ENCODE data around the gene EMC1.
"Not testable (repeated sequence)": the region's sequence is repeated elsewhere in the genome, so short reads cannot be mapped to it uniquely, and the experiment has no call there.

The EMC1 gene

GRCh38 chr1:19251305-19252196 is at the start of gene EMC1, which contains the start of gene MRTO4:
TSS of gene EMC1 (minus strand) at chr1:19251524. CDS start at chr1:19251509, 15 bp downstream.
TSS of gene MRTO4 (plus strand) at chr1:19251805. CDS start at chr1:19251836, 31 bp downstream.
- peak; percentile 95 for DNase-seq (ENCODE audit: low spot score)

DNA sequence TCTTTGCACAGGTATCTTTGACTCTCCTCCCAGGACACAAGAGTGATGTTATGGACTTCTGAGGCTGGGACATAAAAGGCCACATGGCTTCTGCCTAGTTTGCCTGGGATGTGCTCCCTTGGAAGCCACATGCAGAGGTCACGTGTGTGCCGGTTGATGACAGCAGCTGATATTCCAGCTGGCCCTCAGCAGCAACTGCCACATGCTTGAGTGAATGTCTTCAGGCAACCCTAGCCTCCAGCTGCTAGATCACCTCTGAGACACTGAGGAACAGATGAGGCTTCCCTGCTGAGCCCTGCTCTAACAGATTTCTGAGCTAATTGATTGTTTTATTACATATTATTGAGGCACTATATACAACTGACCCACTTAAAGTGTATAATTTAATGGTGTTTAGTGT is 48.9 kb upstream of the EMC1 start:
- DNase-seq (ENCODE audit: low spot score): no peak

- DNase-seq (ENCODE audit: low spot score): no peak
These were observed 43.3 kb upstream of the EMC1 start for GRCh38 chr1:19294638-19295037.

GRCh38 chr1:19289244-19289643 is 37.9 kb upstream of the EMC1 start:
- DNase-seq (ENCODE audit: low spot score): no peak

DNA sequence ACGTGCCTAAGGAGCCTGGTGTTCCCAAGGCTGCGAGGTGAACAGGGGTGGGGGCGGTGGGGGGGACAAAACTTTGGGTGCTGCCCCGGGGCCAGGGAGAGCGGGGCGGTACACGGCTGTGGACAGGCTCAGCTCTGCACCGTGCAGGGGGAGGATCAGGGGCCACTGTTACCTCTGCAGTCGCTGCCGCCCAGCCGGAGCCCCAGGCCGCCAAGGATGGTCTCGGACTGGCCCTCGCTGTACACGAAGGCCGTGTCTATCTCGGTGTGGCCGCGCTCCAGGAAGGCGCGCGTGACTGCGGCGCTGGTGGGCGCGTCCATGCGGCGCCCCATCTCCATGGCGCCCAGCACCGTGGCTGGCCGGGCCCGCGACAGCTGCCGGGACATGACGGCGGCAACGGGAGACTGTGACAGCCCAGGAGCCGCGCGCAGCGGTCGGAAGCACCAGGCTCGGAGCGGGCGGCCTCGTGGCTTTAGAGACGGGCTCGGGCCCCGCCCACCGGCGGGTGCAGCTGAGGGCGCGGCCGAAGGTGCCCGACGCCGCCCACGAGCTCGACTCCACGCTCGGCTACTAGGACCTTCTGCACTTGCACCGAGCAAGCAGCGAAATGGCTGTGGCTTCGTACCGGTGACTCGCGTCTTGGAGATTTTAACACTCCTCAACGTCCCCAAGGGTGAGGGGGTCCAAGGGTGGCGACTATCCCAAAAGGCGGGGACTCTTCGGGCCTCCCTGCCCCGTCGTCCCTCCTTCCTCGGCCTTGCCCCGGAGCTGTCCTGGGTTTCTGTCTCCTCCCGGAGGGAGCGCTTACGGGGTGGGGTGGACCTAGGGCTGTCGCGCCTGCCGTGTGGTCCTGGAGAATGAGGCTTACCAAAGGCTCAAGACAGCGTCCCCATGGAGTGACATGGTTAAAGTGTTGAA is 37.3 kb upstream of the EMC1 start, which contains the start of gene AKR7A3:
AKR7A3 (minus strand) TSS at position 447 of the 918 bp plus-strand sequence; CDS start at position 386, 61 bp downstream.
- DNase-seq (ENCODE audit: low spot score): peak; percentile 64

DNA sequence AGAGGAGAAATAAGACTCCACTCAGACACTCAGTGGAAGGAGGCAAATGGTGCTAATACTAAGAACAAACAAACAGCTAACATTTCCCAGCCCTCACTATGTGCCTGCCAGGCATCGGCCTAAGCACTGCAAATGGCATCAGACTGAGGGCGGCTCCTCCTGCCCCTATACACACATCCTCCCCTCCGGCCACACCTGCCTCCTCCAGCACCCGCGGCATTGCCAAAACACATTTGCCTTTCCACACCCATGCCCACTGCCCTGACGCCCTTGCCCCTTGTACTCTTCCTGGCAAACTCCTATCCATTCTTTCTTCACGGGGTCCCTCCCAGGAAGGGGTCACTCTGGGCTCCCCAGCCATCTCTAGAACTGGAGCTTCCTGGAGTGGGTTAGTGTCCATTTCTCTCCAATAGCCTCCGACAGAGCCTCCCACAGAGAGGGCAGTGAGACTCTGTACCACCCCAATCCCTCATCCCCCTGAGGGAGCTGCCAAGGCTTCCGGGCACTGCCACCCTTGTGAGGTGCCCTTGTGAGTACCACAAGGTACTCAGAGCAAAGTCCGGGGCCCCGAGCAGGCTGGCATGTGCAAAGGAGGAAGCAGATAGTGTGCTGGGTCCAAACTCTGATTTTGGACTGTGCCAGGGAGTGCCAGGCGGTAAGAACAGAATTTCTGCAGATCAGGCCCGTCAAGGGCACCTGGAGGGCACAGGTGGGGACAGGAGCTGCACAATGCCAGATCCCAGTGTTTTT is 36.3 kb upstream of the EMC1 start:
- DNase-seq (ENCODE audit: low spot score): no peak

DNA sequence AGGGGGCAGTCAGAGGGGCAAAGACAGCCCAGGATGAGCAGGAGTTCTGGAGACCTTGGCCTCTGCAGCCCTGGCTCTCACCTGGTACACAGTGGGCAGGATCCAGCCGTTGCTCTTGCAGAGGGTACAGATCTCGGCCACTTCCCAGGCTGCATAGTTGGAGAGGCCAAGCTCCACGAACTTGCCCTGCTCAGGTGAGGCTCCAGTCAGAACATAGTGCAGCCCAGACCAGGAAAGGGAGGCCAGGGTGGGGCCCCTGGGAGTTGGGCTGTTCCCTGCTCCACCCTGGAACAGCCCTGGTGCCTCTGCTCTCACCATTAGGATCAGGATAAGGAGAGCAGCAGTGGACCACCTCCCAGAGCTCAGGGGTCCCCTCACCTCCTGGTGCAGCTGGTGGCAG is 34.5 kb upstream of the EMC1 start:
- not testable (repeated sequence) for DNase-seq (ENCODE audit: low spot score)

DNA sequence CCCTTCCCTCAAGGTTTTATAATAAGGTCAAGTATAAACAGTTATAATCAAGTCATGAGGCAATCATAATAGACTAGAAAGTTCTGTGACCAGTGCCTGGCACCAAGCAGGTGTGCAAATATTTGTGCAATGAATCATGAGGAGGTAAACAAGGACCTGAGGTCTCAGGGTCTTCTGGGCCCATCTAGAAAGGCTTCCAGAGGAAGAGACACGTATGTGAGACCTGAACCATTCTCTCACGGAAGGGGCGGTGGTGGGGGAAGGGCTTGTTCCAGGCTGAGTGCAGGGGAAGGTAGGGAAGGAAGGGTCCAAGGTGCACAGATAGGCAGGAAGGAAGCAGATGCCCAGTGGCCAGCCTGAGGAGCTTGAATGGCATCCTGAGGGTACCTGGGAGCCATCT is 34.0 kb upstream of the EMC1 start:
- not testable (repeated sequence) for DNase-seq (ENCODE audit: low spot score)

GRCh38 chr1:19284881-19285280 is 33.6 kb upstream of the EMC1 start:
- no peak for DNase-seq (ENCODE audit: low spot score)

DNA sequence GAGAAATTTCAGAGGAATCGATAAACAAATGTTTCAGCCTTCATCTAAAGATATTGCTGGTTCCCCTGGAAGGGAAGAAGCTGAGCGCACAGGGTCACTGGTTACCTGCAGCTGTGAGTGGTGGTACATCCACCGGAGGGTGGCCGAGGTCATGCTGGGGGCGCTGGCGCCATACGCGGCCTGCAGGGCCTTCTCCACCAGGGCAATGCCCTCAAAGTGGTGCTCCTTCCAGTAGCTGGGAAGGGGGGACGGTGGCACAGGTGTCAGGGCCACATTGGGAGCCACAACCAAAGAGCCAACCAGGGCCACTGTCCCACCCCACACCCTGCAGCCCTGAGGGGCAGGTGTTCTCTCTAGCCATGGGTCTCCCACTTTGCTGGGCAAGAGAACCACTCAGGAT is 32.6 kb upstream of the EMC1 start:
- DNase-seq (ENCODE audit: low spot score): no peak

- no peak for DNase-seq (ENCODE audit: low spot score)
These were observed 23.3 kb upstream of the EMC1 start for GRCh38 chr1:19274636-19275035.

GRCh38 chr1:19273844-19274531 is 22.7 kb upstream of the EMC1 start:
- not testable (repeated sequence) for DNase-seq (ENCODE audit: low spot score)

DNA sequence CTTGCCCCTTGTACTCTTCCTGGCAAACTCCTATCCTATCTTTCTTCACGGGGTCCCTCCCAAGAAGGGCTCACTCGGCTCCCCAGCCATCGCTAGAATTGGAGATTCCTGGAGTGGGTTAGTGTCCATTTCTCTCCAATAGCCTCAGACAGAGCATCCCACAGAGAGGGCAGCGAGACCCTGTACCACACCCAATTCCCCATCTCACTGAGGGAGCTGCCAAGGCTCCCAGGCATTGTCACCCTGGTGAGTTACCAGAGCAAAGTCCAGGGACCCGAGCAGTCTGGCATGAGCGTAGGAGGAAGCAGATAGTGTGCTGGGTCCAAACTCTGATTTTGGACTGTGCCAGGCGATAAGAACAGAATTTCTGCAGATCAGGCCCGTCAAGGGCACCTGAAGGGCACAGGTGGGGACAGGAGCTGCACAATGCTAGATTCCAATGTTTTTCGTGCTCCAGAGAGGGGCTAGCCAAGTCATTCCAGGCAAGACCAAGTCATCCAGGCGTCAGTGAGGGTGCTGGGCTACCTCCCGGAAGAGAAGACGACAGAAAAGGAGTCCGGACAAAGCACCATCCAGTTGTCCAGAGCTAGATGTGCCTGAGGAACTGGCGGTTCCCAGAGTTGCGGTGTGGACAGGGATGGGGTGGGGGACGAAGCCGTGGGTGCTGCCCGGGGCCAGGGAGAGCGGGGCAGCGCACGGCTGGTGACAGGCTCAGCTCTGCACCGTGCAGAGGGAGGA is 22.0 kb upstream of the EMC1 start:
- DNase-seq (ENCODE audit: low spot score): no peak

GRCh38 chr1:19272064-19272463 is 20.7 kb upstream of the EMC1 start:
- no peak for DNase-seq (ENCODE audit: low spot score)

DNA sequence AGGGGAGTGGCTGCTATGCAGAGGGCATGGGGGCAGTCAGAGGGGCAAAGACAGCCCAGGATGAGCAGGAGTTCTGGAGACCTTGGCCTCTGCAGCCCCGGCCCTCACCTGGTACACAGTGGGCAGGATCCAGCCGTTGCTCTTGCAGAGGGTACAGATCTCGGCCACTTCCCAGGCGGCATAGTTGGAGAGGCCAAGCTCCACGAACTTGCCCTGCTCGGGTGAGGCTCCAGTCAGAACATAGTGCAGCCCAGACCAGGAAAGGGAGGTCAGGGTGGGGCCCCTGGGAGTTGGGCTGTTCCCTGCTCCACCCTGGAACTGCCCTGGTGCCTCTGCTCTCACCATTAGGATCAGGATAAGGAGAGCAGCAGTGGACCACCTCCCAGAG is 19.0 kb upstream of the EMC1 start:
- DNase-seq (ENCODE audit: low spot score): not testable (repeated sequence)

- not testable (repeated sequence) for DNase-seq (ENCODE audit: low spot score)
These were observed 18.4 kb upstream of the EMC1 start for GRCh38 chr1:19269427-19270342.

DNA sequence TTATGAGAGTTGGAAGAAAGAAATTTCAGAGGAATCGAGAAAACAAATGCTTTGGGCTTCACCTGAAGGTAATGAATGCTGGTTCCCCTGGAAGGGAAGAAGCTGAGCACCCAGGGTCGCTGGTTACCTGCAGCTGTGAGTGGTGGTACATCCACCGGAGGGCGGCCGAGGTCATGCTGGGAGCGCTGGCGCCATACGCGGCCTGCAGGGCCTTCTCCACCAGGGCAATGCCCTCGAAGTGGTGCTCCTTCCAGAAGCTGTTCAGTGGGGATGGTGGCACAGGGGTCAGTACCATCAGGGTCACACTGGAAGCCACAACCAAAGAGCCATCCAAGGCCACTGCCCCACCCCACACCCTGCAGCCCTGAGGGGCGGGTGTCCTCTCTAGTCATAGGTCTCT is 17.1 kb upstream of the EMC1 start:
- DNase-seq (ENCODE audit: low spot score): no peak

DNA sequence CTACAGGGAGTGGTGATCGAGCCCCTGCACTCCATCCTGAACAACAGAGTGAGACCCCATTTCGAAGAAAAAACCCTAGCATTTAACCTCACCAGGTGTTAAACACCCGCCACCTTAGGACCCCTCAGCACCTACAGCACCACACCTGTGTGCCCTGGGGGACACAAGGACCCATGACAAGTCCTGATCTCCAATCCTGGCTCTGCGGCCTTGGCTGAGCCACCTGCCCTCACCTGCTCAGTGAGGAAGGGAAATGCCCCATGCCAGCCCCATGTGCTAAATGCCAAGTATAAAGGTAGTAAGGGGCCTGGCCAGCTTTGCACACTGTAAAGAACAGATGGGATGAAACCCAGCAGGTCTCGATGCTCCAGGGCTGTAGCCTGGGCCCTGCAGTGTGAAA is 11.4 kb upstream of the EMC1 start:
- no peak for DNase-seq (ENCODE audit: low spot score)

DNA sequence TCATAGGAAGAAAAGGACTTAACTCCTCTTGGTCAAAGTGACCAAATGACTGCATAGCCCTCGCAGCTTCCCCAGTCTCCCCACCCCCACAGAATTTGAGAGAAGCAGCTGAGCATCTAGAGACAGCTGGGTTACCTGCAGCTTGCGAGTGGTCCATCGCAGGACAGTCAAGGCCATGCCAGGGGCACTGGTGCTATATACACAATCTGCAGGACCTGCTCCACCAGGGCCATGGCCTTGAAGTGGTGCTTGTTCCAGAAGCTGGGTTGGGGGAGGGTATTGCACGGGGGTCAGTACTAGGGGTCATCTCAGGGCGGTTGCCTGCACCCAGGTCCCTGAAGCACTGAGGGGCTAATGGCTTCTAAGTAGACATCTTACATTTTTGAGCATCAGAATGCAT is 10.7 kb upstream of the EMC1 start:
- DNase-seq (ENCODE audit: low spot score): no peak

All from ecto neural progenitor cell (in vitro differentiated cells).